ENCODE data around the gene SPTB.

DNA sequence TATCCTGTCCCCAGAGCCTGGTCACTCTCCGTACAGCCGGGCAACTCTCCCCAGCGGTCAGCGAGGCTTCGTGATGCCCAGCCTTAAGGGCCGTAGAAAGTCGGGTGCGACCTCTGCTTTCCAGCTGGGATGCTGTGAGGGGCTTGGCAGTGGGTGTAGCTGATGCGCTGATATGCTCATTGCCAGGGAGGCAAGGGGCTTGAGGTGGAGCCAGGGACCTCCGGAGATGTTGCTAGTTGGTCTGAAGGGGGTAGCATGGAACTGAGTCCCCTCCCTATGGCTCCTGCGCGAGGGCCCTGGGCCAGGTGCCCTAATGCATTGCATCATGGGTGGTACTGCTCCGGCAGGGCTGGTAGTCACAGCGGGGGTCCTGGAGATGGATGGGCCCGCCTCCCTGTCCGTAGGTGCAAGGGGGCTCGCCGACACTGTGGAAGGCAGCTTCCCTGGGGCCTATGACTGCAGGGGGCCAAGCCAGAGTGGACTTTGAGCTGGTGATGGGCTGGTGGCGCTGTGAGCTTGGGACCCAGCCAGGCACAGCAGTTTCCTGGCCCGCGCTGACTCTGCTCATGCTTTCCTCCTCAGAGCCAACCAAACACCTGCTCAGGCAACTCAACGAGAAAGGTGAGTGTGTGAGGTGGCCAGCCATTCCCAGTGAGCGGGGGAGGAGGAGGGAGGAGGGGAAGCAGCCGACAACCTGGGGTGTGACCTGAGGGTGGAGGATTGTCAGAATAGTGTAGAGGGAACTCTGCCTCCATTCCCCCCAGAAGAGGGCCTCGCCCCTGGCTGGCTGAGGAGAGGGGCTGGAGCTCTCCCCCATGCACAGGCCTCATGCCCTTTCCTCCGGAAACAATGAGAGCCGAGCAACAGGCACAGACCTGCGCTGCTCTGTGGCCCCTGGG lies 143.2 kb downstream of the SPTB start:
- TF ChIP-seq, protein P1, sequence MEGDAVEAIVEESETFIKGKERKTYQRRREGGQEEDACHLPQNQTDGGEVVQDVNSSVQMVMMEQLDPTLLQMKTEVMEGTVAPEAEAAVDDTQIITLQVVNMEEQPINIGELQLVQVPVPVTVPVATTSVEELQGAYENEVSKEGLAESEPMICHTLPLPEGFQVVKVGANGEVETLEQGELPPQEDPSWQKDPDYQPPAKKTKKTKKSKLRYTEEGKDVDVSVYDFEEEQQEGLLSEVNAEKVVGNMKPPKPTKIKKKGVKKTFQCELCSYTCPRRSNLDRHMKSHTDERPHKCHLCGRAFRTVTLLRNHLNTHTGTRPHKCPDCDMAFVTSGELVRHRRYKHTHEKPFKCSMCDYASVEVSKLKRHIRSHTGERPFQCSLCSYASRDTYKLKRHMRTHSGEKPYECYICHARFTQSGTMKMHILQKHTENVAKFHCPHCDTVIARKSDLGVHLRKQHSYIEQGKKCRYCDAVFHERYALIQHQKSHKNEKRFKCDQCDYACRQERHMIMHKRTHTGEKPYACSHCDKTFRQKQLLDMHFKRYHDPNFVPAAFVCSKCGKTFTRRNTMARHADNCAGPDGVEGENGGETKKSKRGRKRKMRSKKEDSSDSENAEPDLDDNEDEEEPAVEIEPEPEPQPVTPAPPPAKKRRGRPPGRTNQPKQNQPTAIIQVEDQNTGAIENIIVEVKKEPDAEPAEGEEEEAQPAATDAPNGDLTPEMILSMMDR (IDR thresholded peaks at IDR 0.05): no peak
- TF ChIP-seq POLR2AphosphoS5 (IDR thresholded peaks at IDR 0.05; ENCODE audit: low read depth, low read length) (no peak), SIN3A (IDR thresholded peaks at IDR 0.05; ENCODE audit: borderline replicate concordance, insufficient read depth, low read depth, low read length) (no peak)
